HEK293T (cell line): ENCODE measurements around the gene BLTP2.

Experiments used
- CTCF ChIA-PET: fragments of 350-600 bp; formaldehyde crosslinking; extraction: SDS; loops from one replicate; lab custom pipeline; 2021; ENCODE audit warnings: antibody characterized with exemption, inconsistent platforms; lab: Yijun Ruan, JAX
- POLR2A ChIA-PET: fragments of 350-600 bp; formaldehyde crosslinking; extraction: SDS; loops from one replicate; lab custom pipeline; 2020; ENCODE audit warnings: antibody characterized with exemption, inconsistent platforms; lab: Yijun Ruan, JAX
- DNase-seq: peaks from one replicate; pipeline ENCODE4 v3.0.0; 2012; ENCODE audit warnings: mixed read lengths; ENCODE audit errors: extremely low spot score
- ARNT ChIP-seq: fragments of 450-650 bp; IDR thresholded peaks from 2 replicates; pipeline ENCODE4 v1.6.1; 2017; ENCODE audit warnings: mild to moderate bottlenecking
- BHLHE40 ChIP-seq: fragments of 450-650 bp; IDR thresholded peaks from 2 replicates; pipeline ENCODE4 v1.6.1; 2016; ENCODE audit warnings: mild to moderate bottlenecking, moderate library complexity, borderline replicate concordance
- CTBP1 ChIP-seq: fragments of 450-650 bp; IDR thresholded peaks from 2 replicates; pipeline ENCODE4 v1.6.1; 2016; ENCODE audit warnings: borderline replicate concordance
- FOXA1 ChIP-seq: fragments of 450-650 bp; IDR thresholded peaks from 2 replicates; pipeline ENCODE4 v1.6.1; 2016; ENCODE audit warnings: mild to moderate bottlenecking
- FOXK2 ChIP-seq: fragments of 450-650 bp; IDR thresholded peaks from 2 replicates; pipeline ENCODE4 v1.6.1; 2016; ENCODE audit warnings: mild to moderate bottlenecking
- FOXM1 ChIP-seq: fragments of 450-650 bp; IDR thresholded peaks from 2 replicates; pipeline ENCODE4 v1.6.1; 2017; ENCODE audit warnings: mild to moderate bottlenecking, borderline replicate concordance
- HDGF ChIP-seq: fragments of 450-650 bp; IDR thresholded peaks from 2 replicates; pipeline ENCODE4 v1.6.1; 2017; ENCODE audit warnings: antibody characterized with exemption, borderline replicate concordance
- L3MBTL2 ChIP-seq: fragments of 450-650 bp; conservative IDR thresholded peaks from 2 replicates; pipeline ENCODE4 v1.6.1; 2016; ENCODE audit warnings: mild to moderate bottlenecking
- LEF1 ChIP-seq: fragments of 450-650 bp; IDR thresholded peaks from 2 replicates; pipeline ENCODE4 v1.6.1; 2017; ENCODE audit warnings: mild to moderate bottlenecking, borderline replicate concordance
- NFRKB ChIP-seq: fragments of 450-650 bp; IDR thresholded peaks from 2 replicates; pipeline ENCODE4 v1.6.1; 2016; ENCODE audit warnings: mild to moderate bottlenecking, moderate library complexity
- SP1 ChIP-seq: fragments of 450-650 bp; IDR thresholded peaks from 2 replicates; pipeline ENCODE4 v1.6.1; 2017
- SUZ12 ChIP-seq: fragments of 450-650 bp; IDR thresholded peaks from 2 replicates; pipeline ENCODE4 v1.6.1; 2016; ENCODE audit warnings: mild to moderate bottlenecking
- TARDBP ChIP-seq: fragments of 450-650 bp; IDR thresholded peaks from 2 replicates; pipeline ENCODE4 v1.6.1; 2016
- ZNF384 ChIP-seq: fragments of 450-650 bp; IDR thresholded peaks from 2 replicates; pipeline ENCODE4 v1.6.1; 2016
- TF ChIP-seq, protein P1 (sequence below): fragments of 450-650 bp; IDR thresholded peaks from 2 replicates; pipeline ENCODE4 v1.6.1; 2016

BLTP2 gene

DNA sequence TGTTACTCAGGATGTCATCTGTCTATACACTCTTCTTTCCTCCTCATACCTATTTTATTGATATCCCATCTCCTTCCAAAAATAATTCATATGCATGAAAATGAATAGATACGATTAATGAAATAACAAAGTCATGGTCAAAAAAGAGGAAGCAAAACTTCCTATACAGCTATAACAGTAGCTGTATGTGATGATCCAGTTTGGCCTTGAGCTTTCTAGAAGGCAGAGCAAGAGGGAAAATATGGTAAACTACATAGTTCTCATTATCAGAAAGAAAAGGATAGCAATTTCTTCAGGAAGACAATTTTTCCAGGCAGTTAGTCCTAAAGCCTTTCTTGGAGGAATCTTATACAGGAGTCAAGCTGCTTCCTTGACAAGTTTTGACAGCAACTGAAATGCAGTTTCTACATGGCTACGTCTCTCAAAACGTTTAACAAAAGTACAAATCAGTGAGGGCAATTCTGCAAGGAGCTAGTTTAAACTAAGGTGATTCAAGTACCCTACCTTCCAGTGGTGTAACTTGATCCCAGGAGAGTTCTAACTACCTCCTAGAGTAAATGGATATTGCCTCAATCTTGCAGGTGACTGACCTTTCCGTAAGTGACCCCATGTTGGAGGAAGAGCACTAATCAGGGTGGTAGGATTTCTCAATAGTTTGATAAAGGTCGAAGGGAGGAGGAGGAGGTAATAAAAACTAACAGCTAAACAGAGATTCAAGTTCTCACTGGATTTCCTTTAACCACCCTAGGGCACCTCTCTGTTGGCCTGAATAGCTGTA is 47.2 kb downstream of the BLTP2 start:
- POLR2A ChIA-PET = interaction anchor here (1.0 to 1.9 kb wide), 5 partner anchors 21 to 46 kb away, joined by 3 to 6 read pairs (median 4); partner anchors contain the start of genes ALDOC and PIGS
- no peak for DNase-seq
- TF ChIP-seq SP1 (no peak), FOXA1 (no peak), ZNF384 (no peak), L3MBTL2 (no peak), NFRKB (no peak), TARDBP (no peak), FOXK2 (no peak), CTBP1 (no peak), BHLHE40 (no peak), FOXM1 (no peak), SUZ12 (no peak), LEF1 (no peak), HDGF (no peak), ARNT (no peak)
- TF ChIP-seq, protein P1, sequence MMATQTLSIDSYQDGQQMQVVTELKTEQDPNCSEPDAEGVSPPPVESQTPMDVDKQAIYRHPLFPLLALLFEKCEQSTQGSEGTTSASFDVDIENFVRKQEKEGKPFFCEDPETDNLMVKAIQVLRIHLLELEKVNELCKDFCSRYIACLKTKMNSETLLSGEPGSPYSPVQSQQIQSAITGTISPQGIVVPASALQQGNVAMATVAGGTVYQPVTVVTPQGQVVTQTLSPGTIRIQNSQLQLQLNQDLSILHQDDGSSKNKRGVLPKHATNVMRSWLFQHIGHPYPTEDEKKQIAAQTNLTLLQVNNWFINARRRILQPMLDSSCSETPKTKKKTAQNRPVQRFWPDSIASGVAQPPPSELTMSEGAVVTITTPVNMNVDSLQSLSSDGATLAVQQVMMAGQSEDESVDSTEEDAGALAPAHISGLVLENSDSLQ = no peak
- CTCF ChIA-PET = no interaction called here
